H1 (cell line): Measurements from ENCODE around the gene NIM1K. TPM values are rescaled to one million over a fixed set of nuclear protein-coding genes. Genes with fewer than 3 reads are reported as not detected.

ENCODE experiments used
- TEAD4 ChIP-seq: IDR thresholded peaks from 2 replicates; pipeline ENCODE4 v1.6.1; 2012; ENCODE audit warnings: low read depth, low read length, inconsistent platforms, mixed read lengths
- polyA plus RNA-seq, 7 experiments: library from polyadenylated mRNA; depleted of rRNA in 3 of 7; stranded (reverse) in 5 of 7; unstranded in 2 of 7; fragments of >200 nt in 5 of 7; fragments of 200-250 nt in 2 of 7; gene quantifications; 1 replicate in 5 of 7; 2 replicates in 1 of 7; 4 replicates in 1 of 7; pipeline versions ENCODE4 v1.2.1 to v1.2.3, GENCODE V29; 2011 to 2013; ENCODE audit warnings: missing spikeins in 2 of 7, mixed read lengths in 2 of 7
- total RNA-seq: library from RNA; stranded (reverse); fragmentation: NEBNext Ultra II Directional; extraction: Animal tissue kit (Norgen Biotek cat#: 25700); gene quantifications from 2 replicates; pipeline ENCODE4 v1.2.1, GENCODE V29; 2021

Gene NIM1K
- total and polyA plus RNA-seq, 2 of the 8 experiments (the other 6 are each of a cell fraction or from before 2014, with no cell fraction given), result not detected

GRCh38 chr5:43268188-43268820 lies 76.3 kb downstream of the NIM1K start (continued):
- no peak for TF ChIP-seq TEAD4
